GM18861 (cell line): ENCODE results near the gene NTN5.
"Not testable (repeated sequence)": the region's sequence is repeated elsewhere in the genome, so short reads cannot be mapped to it uniquely, and the experiment has no call there.

Experiments
- ATAC-seq: cut with Tn5 transposase; IDR thresholded peaks from one replicate; pipeline ENCODE4 v1.9.1; 2021; ENCODE audit not compliant: unreplicated experiment

Gene NTN5

GRCh38 chr19:48672994-48673393 is at the start of gene NTN5:
Gene NTN5, minus strand, starts transcription at chr19:48673017. Its CDS starts 2,031 bp downstream, at chr19:48670986.
- no peak for ATAC-seq

GRCh38 chr19:48722196-48722708 is 49.4 kb upstream of the NTN5 start:
- no peak for ATAC-seq

DNA sequence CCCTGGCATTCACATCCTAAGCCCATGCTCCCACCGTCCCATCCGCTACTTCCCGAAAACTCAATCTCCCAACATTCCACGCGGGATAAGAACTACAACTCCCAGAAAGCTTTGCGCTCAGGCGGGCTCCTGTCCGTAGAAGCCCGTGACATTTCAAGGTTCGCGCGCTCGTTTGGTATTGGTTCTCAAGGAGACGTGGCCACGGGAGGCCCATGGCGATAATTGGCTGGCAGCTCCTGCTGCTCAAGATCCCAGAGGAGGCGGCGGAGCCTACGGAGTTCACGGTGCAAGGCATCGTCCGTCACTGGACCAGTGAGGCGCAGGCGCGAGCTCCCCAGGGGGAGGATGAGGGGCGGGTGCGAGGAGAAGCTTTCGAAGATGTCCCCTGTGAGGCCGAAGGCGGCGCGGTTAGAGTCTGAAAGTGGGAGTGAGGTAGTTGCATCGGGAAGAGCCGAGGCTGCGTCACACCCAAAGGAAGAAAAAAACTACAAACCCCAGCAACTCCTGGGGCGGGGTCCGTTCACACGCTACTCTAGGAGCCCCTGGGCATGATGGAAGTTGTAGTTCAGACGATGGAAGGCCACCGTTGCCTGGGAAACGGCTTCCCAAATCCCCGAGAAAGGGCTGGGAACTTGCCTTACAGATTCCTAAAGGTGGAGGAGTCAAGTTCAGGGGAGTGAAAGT is 47.9 kb upstream of the NTN5 start:
- peak; percentile 71 for ATAC-seq

- no peak for ATAC-seq
Measured at GRCh38 chr19:48720251-48720612, 47.4 kb upstream of the NTN5 start.

- no peak for ATAC-seq
Measured at GRCh38 chr19:48719263-48720171, 46.7 kb upstream of the NTN5 start, which contains the start of gene MAMSTR. Gene MAMSTR, minus strand, starts transcription at chr19:48719725. Its CDS starts 694 bp downstream, at chr19:48719031.

- ATAC-seq: no peak
Measured at GRCh38 chr19:48718711-48719231, 46.0 kb upstream of the NTN5 start.

- not testable (repeated sequence) for ATAC-seq
Measured at GRCh38 chr19:48718106-48718505, 45.3 kb upstream of the NTN5 start.

DNA sequence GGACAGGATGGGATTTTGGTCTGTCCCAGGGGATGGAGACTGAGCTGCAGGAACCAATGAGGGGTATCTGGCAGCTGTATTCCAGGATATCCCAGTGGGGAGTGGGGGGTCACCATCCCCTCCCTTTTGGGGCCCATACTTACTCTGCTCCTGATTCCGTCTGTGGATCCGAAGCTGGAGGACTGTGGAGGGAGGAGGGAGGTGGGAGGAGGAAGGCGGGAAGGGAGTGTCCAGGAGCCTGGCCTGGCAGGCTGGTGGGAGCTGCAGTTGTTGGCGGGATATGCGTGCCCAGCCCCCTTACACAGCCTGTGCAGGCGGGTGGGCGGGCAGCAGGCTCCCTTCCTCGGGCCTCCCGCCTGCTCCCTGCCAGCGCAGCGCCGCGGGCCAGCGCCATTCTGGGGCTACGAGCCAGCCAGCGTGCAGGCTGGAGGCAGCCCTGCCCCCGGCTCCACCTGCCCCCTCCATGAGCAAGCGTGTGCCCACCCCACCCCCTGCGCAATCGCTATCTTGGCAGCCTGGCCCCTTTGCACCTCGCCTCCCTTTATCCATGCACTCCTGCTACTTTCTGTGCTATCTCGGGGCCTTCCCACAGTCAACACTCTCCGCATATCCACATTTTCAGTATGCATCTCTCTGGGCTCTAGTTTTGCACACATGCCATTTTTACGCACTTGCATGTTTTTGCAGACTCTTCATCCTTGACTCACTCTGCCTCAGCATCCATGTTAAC is 43.9 kb upstream of the NTN5 start:
- ATAC-seq: no peak

GRCh38 chr19:48715681-48716171 is 42.9 kb upstream of the NTN5 start:
- no peak for ATAC-seq

GRCh38 chr19:48714759-48715675 is 42.2 kb upstream of the NTN5 start:
- no peak for ATAC-seq

DNA sequence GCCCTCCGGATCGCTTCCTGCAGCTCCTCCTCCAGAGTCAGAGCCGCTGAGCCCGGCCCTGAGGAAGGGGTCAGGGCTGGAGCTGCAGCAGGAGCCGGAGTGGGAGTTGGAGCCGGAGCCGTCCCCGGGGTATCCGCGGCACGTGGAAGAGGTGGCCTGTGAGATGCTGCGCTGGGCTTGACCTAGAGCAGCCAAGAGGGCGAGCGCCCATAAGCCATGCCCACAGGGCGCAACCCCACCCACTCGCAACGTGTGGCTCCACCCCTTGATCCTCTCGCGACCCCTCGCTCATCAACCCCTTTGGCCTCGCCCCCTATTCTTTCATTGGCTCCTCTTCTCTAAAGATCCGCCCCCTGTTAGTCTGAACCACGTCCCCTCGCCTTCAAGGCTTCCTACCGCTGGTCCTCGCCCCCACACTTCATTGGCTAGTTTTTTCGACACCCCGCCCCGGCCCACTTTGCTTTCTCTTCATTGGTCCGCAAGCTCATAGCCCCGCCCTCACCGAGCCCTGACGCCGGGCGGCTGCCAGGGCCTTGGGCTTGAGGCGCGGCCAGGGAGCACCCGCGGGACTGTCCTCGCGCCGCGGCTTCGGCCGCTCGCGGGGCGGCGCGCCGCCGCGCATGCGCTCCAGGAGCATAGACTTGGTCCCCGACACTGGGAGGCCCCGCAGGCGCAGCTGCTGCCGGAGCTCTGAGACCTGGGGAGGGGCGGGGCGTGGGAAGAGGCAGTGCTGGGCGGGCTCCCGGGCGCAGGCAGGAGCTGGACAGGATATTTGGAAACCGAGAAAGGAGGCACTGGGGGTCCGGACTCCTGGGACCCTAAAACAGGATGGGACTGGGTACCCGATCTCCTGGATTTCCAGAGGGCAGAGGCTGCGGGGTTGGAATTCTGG is 41.3 kb upstream of the NTN5 start:
- ATAC-seq: peak; percentile 82

- no peak for ATAC-seq
Measured at GRCh38 chr19:48713041-48713863, 40.4 kb upstream of the NTN5 start.

DNA sequence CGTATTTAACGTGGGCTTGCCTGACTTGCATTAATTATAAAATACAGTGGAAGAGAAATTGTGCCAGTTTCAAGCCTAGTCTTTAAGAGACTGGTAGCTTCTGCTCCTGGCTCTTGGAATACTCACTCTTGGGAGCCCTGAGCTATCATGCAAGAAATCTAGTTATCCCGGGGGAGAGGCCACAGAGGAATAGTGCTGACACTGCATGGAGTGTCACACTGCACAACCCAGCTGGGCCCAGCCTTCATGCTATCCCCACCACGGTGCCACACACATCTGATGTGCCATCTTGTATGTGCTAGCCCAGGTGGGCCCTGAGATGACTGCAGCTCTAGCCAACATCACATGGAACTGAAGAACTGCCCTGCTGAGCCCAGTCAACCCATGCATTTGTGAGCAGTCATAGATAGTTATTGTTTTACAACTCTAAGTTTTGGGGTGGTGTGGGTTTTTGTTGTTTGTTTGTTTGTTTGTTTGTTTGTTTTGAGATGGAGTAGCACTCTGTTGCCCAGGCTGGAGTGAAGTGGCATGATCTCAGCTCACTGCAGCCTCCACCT is 38.4 kb upstream of the NTN5 start:
- ATAC-seq: no peak

- no peak for ATAC-seq
Measured at GRCh38 chr19:48708471-48708870, 35.7 kb upstream of the NTN5 start.

DNA sequence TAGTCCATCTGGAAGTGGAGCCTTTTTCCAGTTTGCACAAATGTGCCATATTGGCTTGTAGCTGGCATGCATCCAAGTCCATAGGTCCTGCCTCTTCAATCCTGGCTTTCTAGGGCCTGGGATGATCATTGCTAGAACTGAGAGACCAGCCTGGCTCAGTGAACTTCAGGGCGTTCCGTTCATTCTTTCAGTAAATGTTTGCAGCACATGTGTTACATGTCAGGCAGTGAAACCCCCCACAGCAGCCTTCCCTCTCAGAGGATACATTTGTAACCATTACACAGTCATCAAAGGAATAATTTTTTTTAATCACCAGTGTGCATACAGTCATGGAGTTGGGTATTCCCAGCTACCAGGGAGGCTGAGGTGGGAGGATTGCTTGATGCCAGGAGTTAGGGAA is 32.6 kb upstream of the NTN5 start:
- ATAC-seq: no peak

- ATAC-seq: no peak
Measured at GRCh38 chr19:48703316-48703715, 30.5 kb upstream of the NTN5 start.

GRCh38 chr19:48702701-48703100 is 29.9 kb upstream of the NTN5 start:
- no peak for ATAC-seq

DNA sequence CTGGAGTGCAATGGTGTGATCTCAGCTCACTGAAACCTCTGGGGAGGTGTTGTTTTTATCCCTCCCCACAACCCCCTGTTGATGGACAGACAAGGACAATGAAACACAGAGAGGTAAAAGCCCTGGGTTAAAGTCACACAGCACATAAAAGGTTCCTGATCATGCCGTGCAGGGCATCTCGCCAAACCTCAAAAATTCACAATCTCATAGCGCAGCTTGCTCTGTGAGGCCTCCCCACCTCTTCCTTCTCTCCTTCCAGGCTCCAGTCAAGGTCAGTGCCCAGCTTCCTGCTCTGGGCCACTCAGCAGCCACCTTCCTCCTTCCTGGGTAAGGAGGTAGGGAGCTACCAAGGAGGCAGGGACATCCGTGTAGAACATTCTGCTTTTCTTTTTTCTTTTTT is 25.2 kb upstream of the NTN5 start:
- no peak for ATAC-seq
